Measurements from ENCODE around the gene TFR2.

TFR2 gene

GRCh38 chr7:100612730-100613390 lies 28.5 kb downstream of the TFR2 start:
- DNase-seq, result no peak

DNA sequence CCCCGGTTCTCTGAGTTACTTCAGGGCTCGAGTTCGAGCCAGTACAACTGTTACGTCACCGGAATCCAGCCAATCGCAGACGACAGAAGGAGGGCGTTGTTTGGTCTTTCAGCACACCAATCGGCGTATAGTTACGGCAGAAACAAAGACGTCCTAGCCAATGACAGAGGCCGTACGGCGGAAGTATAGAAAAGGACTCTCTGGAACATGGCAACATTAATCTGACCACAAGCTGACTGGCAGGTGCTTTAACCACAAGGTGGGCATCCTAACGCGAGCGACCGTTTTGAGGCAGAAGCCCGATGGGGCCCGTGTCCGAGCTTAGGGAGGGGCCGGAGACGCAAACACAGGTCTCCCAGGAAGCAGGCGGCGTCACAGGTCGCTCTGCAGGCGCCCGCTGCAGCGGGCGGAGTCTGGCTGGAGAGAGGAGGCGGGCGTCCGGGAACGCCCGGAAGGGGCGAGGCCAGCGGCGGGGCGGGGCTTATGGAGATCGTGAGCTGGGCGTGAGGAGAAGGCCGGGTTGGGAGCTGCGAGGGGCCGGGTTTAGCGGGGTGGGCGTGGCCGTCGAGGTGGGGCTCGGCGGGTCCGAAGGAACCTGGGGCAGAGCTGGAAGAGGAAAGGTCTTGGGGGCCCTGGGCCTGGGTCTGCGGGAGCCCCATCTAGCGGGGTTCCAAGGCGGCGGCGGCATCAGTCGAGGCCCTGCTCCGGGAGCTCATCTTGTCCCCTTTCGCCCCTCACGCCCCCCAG lies 29.2 kb downstream of the TFR2 start, which contains the start of gene MOSPD3:
MOSPD3 (plus strand) TSS at position 558 of the 747 bp plus-strand sequence. CDS start 252 bp downstream, outside the sequence.
- peak; percentile 98 to 99 (median 99) for DNase-seq

DNA sequence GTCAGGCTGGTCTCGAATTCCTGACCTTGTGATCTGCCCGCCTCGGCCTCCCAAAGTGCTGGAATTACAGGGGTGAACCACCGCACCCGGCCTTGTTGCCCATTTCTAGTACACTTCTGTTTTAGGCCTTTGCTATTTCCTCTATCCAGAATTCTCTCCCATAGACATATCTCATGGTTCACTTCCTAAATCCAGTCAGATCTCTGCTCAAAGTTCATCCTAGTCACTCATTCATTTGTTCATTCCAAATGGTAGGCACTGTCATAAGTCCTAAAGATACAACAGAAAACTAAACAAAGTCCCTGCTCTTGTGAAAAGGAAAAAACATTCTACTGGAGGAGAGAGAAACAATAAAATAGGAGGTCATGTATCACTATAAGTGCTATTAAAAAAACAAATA lies 31.4 kb downstream of the TFR2 start:
- DNase-seq, result peak in 3 of 4 experiments; percentile 21 to 57 (median 52)

DNA sequence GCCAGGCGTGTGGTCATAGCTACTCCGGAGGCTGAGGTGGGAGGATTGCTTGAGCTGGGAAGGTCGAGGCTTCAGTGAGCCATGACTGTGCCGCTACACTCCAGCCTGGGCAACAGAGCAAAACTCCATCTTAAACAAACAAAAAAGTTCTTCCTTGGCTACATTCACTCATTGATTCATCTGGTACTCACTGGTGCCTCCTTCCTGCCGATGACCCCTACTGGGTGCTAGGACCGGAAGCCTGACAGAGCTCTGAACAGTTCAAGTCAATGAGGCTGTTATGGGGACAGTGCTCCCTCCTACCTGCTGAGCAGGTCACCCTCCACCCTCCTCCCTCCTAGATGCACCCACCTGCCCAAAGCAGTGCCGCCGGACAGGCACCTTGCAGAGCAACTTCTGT lies 34.2 kb downstream of the TFR2 start:
- no peak for DNase-seq

DNA sequence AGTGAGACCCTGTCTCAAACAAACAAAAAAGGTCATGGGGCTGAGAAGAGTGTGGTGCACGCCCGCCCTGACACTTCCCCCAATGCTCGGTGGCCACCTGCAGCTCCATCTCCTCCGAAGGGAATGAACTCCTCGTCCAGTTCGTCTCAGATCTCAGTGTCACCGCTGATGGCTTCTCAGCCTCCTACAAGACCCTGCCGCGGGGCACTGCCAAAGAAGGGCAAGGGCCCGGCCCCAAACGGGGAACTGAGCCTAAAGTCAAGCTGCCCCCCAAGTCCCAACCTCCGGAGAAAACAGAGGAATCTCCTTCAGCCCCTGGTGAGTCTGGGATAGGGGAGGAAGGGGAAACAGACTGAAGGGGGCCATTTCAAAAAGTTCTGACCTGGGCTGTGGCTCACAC lies 35.0 kb downstream of the TFR2 start:
- DNase-seq, result no peak

DNA sequence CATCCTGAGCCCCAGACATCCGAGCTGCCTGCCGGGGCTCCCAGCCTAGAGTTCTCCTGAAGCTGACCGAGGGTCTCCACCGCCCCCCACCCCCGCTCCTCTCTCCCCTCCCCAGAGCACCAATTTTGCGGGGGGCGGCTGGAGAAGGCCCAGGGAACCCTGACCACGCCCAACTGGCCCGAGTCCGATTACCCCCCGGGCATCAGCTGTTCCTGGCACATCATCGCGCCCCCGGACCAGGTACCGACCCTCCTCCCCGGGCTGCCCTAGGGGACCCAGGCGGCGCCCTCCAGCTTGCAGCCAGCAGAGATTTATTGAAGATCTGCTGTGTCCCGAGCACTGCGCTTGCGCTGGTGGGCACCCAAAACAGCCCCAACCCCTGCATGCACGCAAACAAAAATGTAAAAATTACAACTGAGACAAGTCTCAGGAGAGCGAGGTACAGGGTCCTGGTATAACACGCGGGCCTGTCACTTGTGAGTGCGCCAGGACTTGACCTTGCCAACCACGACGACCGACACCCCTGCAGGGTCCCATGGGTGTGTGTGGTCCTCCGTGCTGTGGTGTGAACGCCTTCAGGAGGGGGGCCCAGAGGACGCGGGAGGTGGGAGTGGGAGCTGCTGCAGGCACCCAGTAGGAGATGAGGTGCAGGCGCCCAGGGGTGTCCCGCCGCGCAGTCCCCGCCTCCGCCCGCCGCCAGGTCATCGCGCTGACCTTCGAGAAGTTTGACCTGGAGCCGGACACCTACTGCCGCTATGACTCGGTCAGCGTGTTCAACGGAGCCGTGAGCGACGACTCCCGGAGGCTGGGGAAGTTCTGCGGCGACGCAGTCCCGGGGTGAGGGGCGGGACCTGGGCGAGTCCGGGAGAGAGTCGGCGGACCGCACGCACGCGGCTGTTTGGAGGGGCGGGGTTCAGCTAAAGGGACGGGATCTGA lies 36.1 kb downstream of the TFR2 start:
- peak; percentile 57 to 84 (median 72) for DNase-seq

DNA sequence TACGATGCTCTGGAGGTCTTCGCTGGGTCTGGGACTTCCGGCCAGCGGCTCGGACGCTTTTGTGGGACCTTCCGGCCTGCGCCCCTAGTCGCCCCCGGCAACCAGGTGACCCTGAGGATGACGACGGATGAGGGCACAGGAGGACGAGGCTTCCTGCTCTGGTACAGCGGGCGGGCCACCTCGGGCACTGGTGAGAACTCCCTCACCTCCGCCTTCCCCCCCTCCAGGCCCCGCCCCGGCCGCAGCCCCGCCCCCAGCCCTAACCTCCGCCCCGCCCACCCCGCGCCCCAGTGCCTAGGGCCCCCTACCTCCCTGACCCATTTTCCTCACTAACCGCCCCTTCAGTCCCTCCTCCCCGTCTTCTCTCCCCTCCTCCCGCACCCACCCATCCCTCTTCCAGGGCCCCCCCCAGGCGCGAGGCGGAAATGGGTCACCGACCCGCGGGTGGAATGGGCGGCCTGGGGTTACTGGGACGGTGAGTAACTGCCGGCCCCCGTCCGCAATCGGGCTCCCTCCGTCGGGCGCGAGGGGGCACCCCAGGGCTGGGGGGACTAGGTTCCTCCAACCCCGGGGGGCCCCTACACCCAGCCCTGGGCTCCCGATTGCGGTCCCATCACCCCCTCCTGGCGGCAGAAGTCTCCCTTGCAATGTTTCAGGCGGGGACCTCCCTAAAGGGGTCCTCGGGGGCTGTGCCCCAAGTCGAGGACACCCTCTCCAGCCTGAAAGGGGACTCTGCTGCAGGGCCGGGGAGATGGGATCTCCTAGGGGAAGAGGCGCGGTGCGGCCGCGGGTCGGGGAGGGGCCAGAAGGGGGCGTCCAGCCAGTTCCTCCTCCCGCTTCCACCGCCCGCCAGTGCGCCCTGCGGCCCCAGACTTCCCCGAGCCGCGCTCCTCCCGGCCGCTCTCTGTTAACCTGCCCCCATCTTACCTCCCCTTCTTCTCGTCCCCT lies 37.0 kb downstream of the TFR2 start:
- peak; percentile 79 to 93 (median 86) for DNase-seq

DNA sequence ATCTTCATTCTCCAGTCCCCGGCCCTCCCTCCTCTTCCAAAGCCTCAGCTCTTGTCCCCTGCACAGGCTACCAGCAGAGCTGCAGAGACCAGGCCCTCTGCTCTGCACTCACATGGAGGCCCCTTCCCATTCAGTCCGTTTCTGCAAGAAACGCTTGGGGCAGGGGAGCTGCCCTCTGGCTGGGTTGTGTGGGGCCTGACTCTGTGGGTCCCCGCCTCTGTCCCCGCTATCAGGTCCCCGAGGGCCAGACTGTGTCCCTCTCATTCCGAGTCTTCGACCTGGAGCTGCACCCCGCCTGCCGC lies 37.7 kb downstream of the TFR2 start:
- no peak for DNase-seq

DNA sequence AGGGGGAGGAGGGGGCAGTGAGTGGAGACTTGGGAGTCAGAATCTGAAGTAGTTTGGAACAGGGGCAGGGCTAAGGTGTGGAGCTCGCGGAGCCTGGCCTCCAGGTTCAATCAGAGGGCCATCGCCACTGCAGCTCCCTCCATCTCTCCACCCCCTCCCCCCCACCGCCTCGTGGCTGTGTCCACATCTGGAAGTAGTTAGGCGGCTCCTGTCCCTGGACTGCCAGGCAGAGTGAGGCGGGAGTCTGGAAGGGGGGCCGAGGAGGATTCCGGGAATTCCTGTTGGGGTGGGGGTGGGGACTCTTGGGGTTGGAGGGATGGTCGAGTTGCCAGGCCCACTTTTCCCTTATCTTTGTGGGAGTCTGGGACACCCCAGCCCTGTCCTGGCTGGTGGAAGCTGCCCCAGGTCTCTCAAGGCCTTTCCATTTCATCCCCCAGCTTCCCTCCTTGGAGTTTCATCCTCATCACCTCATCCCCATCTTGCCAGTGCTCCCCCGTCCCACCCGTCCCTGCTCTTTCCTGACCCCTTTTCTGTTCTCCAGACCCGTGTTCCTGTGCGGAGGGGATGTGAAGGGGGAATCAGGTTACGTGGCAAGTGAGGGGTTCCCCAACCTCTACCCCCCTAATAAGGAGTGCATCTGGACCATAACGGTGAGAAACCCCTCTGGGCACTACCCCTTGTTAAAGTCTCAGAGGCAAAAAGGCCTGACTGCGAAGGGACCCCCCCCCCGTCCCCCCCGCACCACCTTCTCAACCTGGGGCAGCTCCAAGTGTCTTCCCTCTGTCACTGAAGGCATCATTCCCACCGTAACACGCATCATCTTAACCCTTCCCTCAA lies 38.2 kb downstream of the TFR2 start:
- no peak for DNase-seq

GRCh38 chr7:100600730-100601038 lies 40.7 kb downstream of the TFR2 start:
- no peak for DNase-seq

- no peak for DNase-seq
Measured at GRCh38 chr7:100599911-100600729, 41.2 kb downstream of the TFR2 start.

DNA sequence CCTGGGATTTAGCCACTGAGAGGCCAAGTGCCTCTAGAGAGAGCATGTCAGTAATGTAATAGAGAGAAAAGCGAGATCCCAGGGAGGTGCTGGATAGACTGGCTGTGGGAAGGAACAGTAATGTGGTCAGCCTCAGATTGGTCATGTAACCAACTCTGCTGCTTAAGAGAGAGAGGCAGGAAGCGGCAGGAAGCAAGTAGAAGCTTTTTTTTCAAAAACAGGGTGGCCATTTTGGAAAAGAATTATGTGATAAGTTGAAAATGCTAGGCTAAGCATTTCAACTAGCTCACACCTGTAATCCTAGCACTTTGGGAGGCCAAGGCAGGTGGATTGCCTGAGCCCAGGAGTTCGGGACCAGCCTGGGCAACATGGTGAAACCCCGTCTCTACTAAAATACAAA lies 42.9 kb downstream of the TFR2 start:
- DNase-seq, result no peak

DNA sequence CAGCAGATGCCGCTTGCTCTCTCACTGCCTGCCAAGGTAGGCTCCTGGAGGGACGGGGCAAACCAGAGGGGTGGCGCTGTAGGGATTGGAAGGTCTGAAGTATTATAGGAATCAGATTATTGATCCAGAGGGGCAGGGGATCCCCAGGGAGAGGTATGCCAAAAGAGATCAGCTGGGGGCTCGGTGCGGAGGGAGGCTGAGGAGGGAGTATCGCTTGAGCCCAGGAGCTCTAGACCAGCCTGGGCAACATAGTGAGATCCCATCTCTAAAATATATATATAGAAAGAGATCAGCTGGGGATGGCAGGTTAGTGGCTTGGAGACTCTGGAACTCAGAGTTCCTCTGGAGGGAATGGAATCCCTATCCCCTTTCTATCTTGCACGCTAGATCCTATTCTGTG lies 46.2 kb downstream of the TFR2 start:
- DNase-seq, result no peak

- no peak for DNase-seq
Measured at GRCh38 chr7:100591596-100591995, 49.8 kb downstream of the TFR2 start.

DNA sequence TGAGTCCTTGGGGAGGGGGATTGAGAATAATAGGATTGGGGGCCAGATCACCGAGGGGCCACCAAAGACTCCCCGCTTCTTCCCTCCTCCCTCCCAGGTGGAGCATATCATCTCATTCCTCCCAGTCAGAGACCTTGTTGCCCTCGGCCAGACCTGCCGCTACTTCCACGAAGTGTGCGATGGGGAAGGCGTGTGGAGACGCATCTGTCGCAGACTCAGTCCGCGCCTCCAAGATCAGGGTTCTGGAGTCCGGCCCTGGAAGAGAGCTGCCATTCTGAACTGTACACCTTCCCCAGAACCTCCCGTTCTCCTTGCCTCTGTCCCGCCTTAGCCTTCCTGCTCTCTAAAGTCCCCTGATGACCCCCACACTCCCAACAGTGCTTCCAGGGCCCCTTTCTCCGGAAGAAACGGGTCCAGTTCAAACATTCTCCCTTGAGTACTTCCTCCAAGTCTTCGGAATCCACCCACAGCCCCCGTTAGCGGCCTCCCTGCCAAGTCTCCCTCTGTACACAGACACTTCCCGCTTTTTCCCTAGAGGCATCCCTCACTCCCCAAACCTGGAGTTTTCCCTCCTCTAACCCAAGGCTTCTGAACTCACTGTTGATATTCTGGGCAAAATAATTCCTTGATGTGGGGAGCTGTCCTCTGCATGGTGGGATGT lies 51.1 kb downstream of the TFR2 start:
- peak in 2 of 4 experiments; percentile 19 to 24 for DNase-seq

- no peak for DNase-seq
Measured at GRCh38 chr7:100589341-100589947, 51.9 kb downstream of the TFR2 start.

GRCh38 chr7:100588438-100588837 lies 52.9 kb downstream of the TFR2 start:
- DNase-seq, result peak; percentile 31 to 61 (median 52)

GRCh38 chr7:100586266-100587025 lies 54.9 kb downstream of the TFR2 start, which contains the start of gene FBXO24:
Gene FBXO24 (plus strand): TSS chr7:100586328. CDS start chr7:100586626, 298 bp downstream.
- DNase-seq, result peak; percentile 99 to 100 (median 100)

Data from suppressor macrophage (primary cell).